ENCODE measurements around the gene IGSF9B.
"Not testable (repeated sequence)": the region's sequence is repeated elsewhere in the genome, so short reads cannot be mapped to it uniquely, and the experiment has no call there.

IGSF9B gene, protein sequence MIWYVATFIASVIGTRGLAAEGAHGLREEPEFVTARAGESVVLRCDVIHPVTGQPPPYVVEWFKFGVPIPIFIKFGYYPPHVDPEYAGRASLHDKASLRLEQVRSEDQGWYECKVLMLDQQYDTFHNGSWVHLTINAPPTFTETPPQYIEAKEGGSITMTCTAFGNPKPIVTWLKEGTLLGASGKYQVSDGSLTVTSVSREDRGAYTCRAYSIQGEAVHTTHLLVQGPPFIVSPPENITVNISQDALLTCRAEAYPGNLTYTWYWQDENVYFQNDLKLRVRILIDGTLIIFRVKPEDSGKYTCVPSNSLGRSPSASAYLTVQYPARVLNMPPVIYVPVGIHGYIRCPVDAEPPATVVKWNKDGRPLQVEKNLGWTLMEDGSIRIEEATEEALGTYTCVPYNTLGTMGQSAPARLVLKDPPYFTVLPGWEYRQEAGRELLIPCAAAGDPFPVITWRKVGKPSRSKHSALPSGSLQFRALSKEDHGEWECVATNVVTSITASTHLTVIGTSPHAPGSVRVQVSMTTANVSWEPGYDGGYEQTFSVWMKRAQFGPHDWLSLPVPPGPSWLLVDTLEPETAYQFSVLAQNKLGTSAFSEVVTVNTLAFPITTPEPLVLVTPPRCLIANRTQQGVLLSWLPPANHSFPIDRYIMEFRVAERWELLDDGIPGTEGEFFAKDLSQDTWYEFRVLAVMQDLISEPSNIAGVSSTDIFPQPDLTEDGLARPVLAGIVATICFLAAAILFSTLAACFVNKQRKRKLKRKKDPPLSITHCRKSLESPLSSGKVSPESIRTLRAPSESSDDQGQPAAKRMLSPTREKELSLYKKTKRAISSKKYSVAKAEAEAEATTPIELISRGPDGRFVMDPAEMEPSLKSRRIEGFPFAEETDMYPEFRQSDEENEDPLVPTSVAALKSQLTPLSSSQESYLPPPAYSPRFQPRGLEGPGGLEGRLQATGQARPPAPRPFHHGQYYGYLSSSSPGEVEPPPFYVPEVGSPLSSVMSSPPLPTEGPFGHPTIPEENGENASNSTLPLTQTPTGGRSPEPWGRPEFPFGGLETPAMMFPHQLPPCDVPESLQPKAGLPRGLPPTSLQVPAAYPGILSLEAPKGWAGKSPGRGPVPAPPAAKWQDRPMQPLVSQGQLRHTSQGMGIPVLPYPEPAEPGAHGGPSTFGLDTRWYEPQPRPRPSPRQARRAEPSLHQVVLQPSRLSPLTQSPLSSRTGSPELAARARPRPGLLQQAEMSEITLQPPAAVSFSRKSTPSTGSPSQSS (N-terminal part only)

DNA sequence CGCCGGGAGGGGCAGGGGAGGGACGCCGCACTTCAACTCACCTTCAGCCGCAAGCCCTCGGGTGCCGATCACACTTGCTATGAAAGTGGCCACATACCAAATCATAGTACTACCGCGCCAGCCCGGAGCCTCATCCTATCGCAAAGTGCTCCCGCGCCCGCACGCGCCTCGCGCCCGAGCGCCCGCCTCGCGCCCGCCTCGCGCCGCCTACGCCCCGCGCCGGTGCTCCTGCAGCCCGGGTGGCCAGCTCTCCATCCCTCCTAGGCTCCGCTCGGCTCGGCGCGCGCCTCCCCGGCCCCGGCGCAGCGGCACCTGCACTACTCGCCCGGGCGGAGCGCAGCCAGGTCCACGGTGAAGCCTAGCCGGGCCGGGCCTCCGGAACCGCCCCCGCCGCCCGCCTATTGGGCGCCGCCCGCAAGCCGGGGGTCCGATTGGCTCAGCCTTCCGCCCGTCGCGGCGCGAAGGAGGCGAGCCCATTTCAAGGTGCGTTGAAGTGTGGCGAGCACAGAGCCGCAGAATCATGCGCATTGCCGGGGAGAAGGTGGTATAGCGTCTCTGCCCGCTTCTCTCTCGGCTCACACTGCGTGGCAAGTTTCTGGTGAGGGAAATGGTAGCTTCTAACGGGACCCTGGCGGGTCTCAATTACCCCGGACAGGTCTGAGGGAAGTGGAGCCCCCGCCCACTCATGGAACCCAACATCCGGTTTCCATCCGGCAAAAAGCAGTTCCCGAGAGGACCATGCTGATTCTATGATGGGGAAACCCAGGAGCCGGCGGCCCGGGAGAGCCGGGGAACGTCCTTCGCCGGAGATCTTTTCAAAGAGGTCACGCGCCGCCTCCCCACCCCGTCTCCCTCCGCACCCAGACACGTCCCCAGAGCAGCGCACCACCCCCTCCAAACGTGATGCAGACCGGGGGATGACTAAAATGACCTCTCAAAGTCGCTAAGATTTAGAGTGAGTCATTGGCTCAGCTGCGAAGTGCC lies at the start of gene IGSF9B:
IGSF9B (minus strand) TSS at position 319 of the 984 bp plus-strand sequence; CDS start at position 105, 214 bp downstream.
- no peak for DNase-seq (ENCODE audit: low spot score)

DNA sequence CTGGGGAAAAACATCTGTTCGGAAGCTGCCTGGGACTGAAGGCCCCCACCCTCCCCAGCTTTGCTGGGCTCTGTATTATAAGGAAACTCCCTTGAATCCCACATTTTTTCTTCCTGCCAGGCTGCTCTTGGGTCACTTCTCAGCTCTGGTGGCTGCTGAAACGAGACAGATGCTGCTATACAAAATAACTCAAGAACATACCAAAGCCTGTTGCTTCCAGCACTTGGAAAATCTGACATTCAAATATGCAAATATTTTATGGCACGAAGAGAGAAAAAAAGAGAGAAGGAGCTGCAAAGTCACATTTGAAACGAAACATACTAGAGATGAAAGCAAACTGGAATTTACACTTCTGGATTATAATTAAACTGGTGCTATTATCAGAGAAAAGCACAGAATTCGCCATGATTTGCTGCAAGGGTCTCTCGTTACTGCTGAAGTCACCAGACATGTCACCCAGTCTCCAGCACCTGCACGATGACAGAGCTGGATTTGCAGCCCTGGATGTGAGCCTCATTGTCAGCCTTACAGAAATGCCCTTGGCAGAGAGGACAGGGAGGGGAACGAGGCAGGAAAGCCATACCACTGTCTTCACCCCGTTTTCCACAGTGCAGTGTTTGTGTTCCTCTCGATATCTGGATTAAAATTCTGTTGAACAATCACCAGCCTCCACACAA lies 47.9 kb upstream of the IGSF9B start:
- DNase-seq (ENCODE audit: low spot score) = no peak

DNA sequence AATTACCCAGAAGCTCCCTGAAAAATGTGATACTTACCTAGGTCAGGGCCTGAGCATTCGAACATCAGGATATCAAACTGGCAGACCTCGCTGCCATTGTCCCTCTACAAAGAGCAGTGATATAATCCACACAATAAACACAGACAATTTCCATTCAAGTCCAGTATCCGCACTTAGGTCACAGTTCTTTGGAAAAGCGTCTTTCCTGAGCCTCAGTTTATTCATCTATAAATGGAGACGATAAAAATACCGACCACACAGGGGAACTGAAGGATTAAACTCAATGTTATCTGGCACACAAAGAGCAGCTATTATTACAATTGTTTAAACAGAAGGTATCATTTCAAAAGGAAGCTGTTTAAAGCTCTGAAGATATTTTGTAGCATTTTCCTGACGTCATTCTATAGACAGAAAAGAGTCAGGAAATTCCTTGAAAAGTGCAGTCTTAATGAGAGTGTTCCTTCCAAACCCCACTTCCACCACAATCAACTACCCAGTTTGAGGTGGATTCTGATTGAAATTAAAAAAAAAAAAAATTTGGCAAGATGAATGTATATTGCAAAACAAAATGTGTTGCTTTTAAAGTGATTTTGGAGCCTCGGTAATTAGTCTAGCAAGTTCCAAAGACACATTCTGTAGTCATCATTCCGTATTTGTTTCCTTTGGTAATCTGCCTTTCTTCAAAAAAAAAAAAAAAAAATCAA lies 47.2 kb upstream of the IGSF9B start:
- DNase-seq (ENCODE audit: low spot score) = no peak

DNA sequence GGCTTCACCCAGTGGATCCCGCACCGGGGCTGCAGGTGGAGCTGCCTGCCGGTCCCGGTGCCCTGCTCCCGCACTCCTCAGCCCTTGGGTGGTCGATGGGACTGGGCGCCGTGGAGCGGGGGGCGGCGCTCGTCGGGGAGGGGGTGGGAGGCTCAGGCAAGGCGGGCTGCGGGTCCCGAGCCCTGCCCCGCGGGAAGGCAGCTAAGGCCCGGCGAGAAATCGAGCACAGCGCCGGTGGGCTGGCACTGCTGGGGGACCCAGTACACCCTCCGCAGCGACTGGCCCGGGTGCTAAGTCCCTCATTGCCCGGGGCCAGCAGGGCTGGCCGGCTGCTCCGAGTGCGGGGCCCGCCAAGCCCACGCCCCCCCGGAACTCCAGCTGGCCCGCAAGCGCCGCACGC lies 46.1 kb upstream of the IGSF9B start:
- not testable (repeated sequence) for DNase-seq (ENCODE audit: low spot score)

DNA sequence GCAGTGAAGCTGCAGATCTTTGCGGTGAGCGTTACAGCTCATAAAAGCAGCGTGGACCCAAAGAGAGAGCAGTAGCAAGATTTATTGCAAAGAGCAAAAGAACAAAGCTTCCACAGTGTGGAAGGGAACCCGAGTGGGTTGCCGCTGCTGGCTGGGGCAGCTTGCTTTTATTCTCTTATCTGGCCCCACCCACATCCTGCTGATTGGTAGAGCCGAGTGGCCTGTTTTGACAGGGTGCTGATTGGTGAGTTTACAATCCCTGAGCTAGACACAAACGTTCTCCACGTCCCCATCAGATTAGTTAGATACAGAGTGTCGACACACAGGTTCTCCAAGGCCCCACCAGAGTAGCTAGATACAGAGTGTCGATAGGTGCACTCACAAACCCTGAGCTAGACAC lies 45.6 kb upstream of the IGSF9B start:
- DNase-seq (ENCODE audit: low spot score) = not testable (repeated sequence)

DNA sequence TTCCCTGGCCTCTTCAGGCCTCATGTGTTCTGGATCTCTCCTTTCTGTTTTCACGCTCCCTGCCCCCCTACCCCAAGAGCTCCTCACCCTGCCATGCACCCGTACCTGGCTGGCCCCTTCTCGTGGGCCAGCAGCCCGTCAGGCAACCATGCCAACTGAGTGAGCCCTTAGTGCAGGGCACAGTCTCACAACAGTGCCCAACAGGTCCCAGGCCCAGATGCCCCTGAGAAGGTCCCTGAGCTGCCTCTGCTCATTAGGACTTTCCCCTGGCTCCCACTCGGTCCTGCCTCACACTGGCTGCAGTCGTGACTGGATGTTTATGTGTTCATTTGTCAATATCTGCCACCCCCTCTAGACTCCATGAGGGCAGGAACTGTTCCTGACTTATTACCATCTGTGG lies 44.8 kb upstream of the IGSF9B start:
- DNase-seq (ENCODE audit: low spot score) = no peak

DNA sequence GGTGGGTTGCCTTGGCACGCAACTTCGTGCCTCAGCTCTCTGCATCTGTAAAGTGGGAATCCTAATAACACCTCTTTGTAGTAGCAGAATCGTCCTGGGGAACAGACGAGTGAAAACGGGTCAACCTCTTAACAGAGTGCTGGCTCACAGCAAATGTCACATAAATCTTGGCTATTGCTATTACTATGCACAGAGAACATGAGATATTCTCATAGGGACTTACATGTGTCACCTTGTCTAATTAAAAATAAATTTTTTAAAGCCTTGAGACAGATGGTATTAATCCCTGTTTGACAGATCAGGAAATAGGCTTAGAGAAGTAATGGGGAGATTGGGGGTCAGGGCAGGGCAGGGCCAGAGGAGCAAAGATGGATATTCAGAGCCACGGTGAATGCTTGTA lies 44.3 kb upstream of the IGSF9B start:
- DNase-seq (ENCODE audit: low spot score) = no peak

DNA sequence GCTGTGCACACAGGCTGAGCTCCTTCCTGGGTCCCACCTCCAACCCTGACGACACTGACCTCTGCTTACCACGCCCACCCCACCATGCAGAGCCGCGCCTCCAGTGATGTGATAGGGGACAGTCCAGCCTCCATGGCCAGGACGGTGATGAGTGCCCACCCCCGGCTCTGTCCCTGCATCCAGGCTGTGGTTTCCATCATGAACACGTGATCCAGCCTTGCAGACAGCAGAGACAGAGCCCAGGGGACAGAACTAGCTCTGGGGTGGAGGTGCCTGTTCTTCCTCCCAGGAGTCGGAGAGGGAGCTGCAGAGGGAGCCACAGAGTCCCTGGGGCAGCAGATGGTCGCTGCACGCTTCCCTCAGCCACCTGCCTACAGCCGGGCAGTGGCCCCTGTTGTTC lies 42.6 kb upstream of the IGSF9B start:
- DNase-seq (ENCODE audit: low spot score) = no peak

DNA sequence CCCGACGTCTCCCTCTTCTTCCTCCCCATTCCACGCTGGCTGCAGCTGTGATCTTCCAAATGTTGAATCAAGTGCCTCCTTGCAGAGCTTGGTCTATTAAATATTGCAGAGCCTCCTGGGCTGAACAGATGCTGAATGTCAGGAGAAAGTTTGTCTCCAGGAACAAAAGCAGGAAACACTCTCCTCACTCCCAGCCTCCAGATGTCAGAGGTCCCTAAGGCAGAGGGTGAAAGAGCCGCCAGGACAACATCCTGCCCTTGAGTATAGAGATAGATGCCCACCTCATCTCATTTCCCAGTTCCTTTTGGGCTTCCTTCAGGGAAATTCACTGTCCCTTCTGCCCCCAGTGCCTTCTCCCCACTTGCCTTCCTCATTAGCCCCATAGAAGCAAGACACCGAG lies 40.8 kb upstream of the IGSF9B start:
- DNase-seq (ENCODE audit: low spot score) = no peak

DNA sequence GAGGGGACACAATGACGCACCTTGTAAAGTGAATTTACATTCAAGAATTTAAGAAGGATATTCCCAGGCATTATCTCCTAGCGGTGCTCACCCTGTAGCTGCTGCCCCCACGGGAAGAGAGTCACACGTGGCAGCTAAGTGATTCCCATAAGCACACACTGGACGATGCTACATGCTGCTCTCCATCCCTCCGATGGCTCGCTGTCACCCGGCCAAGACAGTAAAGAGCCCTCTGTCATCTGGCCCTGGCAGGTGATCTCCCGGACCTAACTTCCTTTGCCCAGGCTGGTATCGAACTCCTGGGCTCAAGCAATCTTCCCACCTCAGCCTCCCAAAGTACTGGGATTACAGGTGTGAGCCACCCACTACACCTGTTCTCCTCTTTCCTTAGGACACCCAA lies 39.9 kb upstream of the IGSF9B start:
- DNase-seq (ENCODE audit: low spot score) = no peak

DNA sequence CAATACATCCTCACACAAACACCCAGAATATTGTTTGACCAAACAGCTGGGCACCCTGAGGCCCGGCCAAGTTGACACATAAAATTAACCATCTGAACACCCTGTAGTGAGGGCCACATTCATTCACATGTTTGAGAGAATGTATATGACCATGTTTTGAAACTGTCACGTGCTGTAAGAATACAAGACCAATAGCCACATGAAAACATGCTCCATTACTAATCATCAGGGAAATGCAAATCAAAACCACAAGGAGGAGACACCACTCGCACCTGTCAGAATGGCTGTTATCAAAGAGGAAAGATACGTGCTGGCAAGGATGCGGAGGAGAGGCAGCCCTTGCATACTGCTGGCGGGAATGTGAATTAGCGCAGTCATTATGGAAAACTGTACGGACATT lies 38.3 kb upstream of the IGSF9B start:
- DNase-seq (ENCODE audit: low spot score) = no peak

DNA sequence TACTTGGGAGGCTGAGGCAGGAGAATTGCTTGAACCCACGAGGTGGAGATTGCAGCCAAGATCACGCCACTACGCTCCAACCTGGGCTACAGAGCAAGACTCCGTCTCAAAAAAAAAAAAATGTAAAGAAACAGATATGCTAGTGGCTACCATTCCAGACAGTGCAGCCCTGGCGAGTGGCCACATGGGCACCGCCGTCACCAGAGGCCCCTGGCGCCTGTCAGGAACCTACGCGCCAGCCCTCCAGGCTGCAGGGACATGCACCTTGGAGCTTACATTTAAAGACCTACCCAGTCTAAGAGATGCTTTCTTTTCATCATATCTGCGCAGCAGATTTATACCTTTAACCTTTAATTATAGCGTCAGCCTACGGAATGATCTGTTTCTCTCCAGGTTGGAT lies 37.2 kb upstream of the IGSF9B start:
- no peak for DNase-seq (ENCODE audit: low spot score)

DNA sequence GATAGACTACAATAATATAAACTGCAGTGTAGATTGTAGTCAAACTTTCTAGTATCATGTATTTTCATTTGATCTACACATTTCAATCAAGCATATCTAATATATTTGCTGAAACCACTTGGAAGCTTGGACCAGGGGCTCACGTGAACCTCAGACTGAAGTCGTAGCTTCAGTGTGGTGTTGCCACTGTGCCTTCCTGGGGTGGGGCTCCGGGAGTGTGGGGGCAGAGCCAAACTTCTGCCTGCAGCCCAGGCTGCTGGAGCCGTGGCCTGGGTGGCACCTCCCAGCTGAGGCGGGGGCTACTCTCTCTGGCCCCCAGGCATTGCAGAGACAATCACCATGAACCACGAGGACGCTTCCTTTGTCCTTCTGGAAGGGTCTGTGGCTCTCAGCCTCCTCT lies 36.3 kb upstream of the IGSF9B start:
- DNase-seq (ENCODE audit: low spot score) = no peak

DNA sequence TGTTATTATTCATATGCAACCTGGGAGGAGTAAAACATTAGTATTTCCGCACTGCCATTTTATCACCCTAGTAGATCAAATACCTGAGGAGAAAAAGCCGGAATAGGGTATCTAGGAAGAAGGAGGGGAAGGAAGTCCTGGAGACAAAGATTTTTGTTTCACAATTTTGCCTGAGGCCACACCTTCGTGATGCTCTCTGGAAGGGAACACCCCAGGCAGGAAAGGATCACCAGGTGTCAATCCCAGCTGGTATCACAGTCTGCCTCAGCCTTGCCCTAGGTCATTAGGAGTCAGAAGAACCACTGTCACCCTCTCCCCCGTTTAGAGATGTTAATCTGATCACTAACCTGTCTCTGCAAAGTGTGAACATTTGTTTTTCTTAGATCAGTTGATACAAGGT lies 35.4 kb upstream of the IGSF9B start:
- DNase-seq (ENCODE audit: low spot score) = no peak

DNA sequence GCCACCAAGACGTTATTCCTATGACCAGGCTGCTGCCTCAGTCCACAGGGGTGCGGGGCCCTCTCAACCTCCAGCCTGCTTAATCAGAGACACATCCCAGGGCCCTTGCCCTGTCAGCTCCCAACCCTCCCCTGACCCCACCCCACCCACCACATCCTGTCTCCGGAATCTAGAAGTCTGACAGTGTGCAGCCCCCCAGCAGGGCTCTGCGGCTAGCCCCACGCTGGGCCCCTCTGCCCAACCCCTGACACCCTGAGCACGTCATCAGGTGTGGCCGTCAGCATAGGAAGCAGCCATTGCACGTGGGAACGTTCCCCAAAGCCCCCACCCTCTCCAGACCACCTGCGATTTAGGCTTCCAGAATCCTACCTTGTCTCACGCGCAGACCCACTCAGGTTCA lies 34.3 kb upstream of the IGSF9B start:
- no peak for DNase-seq (ENCODE audit: low spot score)

DNA sequence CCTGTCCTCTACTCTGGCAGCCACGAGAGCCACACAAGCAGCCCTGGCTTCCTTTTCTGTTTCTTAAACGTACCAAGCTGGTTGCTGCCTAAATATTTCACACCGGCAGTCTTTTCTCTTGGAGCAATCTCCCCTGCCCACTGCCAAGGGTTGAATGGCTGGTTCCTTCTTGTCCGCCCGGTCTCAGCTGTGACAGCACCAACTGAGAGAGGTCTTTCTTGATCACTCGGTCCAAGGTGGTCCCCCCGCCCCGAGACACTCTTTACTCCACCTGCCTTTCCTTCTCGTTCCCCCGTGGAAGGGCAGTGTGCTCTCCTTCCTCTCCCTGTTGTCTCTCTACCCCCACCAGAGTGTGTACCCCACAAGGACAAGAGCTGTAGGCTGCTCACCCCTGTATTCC lies 33.7 kb upstream of the IGSF9B start:
- DNase-seq (ENCODE audit: low spot score) = no peak

DNA sequence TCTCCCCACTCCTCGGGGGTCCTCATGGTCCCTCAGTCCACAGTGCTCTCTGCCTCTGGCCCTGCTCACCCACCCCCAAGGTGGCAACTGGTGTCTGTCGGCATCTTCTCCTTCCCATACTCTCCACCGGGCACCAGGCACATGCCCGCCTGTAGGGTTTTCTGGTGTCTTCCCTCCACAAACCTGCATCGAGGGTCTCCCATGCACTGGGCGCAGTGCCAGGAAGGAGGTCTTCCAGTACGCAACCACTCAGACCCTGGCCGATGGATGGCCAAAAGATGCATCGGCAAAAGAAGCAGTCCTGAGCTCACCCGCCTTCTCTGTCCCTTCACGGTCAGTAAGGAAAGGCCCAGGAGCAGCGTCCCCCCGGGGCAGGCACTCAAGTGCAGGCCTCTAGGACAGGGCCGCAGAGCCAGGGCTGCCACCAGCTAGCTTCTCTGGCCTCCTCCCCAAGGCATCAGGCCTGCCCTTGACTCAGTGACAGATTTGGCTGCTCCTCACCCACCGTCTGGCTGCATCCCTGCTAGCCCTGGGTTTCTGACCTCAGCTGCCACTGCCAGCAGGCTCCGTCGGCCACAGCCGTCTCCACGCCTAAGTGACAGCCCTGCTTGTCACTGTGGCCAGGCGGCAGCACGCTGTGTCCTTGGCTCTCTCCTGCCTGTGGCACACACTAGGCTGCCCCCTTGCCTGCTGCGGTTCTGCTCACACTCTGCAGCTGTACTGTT lies 32.1 kb upstream of the IGSF9B start:
- no peak for DNase-seq (ENCODE audit: low spot score)

DNA sequence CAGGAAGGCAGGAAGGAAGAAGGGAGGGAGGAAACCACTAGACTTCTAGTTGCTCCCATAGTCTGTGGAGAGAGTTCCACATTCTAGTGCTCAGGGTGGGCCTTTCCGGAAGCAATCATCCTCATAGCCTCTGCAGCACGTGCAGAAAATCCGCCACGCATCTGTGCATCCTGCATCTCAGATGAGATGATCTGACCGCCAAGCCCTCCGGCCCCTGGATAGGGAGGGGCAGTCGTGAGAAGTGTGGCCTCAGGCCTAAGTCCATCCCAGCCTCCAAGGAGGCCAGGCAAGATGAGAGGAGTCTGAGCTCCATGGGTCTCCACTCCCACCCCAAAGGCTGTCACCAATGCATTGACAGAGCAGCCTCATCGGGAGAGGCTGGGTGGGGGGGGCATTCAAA lies 30.4 kb upstream of the IGSF9B start:
- DNase-seq (ENCODE audit: low spot score) = no peak
